ENCODE results near the gene MED25.

Gene MED25

DNA sequence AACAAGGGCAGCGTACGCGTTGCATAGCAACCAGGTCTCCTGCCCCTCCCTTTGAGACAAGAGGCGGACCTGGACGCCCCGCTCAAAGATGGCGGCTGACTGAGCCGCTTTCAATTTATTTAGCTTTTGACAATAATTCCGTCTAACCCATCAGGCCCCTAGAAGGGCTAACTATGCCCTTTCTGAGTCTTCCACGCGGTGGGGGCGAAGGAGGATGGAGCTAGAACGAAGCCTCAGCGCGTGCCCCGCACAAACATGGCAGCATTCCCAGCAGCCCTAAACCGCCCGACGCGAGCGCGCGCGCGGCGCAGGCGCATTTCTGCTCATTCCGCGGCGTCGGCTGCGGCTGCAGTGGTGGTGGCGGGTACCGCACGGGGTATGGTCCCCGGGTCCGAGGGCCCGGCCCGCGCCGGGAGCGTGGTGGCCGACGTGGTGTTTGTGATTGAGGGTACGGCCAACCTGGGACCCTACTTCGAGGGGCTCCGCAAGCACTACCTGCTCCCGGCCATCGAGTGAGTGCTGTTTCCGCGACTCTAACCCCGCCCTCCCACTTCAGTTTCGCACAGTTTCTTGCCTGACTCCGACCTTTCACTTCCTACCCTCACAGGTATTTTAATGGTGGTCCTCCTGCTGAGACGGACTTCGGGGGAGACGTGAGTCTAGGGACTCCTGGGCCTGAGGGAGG is at the start of gene MED25:
MED25 (plus strand) TSS at position 326 of the 685 bp plus-strand sequence; CDS start at position 379, 53 bp downstream.
- no peaks in the 10 kb centered on the region for H3K27me3 ChIP-seq
- peaks cover 31% of the 10 kb centered on the region for H3K36me3 ChIP-seq
- peak within 1 kb of the TSS; percentile 88 for H3K4me3 ChIP-seq
- H3K9me3 ChIP-seq, result no peaks in the 10 kb centered on the region
- H3K4me2 ChIP-seq, result peak within 1 kb of the TSS; percentile 98
- TF ChIP-seq Cebpa-rat (IDR thresholded peaks at IDR 0.05), result no peak
- H3K9ac ChIP-seq, result peak within 1 kb of the TSS; percentile 89
- peak within 1 kb of the TSS; percentile 88 for H3K27ac ChIP-seq
- peaks cover 32% of the 10 kb centered on the region for H3K4me1 ChIP-seq
- peaks cover 30% of the 10 kb centered on the region for H4K20me1 ChIP-seq

DNA sequence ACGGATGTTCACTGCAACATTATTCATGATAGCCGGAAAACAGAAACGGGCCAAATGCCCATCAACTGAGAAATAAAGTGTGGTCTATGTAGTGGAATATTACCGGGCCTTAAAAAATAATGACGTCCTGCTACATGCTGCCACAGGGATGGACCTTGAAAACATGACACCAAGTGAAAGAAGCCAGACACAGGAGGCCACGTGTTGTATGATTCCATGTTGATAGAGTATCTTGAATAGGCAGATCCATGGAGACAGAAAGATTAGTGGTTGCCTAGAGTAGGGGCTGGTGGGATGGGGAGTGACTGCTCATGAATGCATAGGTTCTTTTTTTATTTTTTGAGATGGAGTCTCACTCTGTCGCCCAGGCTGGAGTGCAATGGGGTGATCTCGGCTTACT is 47.6 kb upstream of the MED25 start:
- H3K4me1 ChIP-seq, result peaks cover 21% of the 10 kb centered on the region
- no peak overlapping the region for H3K9ac ChIP-seq
- no peak overlapping the region for H3K27ac ChIP-seq
- H3K4me3 ChIP-seq, result no peak overlapping the region
- no peaks in the 10 kb centered on the region for H3K9me3 ChIP-seq
- TF ChIP-seq Cebpa-rat (IDR thresholded peaks at IDR 0.05), result no peak
- H4K20me1 ChIP-seq, result peaks cover 57% of the 10 kb centered on the region
- H3K4me2 ChIP-seq, result no peak overlapping the region
- peaks cover 50% of the 10 kb centered on the region for H3K36me3 ChIP-seq
- no peaks in the 10 kb centered on the region for H3K27me3 ChIP-seq

DNA sequence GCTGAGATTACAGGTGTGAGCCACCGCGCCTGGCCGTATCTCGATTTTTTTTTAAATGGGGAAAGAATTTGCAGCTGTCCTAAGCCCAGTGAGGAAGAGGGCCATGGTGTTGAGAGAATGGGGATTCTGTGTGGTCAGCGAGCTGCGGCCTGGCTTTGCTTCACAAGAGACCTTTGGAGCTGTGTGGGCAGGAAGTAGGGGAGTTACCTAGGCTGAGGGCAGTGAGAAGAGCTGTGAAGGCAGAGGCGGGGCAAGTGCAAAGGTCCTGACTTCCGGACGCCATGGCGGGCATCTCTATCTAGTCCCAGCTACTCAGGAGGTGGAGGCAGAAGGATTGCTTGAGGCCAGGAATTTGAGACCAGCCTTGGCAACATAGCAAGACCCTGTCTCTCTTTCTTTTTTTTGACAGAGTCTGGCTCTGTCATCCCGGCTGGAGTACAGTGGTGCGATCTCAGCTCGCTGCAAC is 46.4 kb upstream of the MED25 start:
- Histone ChIP-seq H3K4me1 (peaks cover 14% of the 10 kb centered on the region), H3K27ac (no peak overlapping the region), H3K4me2 (no peak overlapping the region), H3K27me3 (no peaks in the 10 kb centered on the region), H4K20me1 (peaks cover 68% of the 10 kb centered on the region), H3K9me3 (no peaks in the 10 kb centered on the region), H3K4me3 (no peak overlapping the region), H3K36me3 (peaks cover 62% of the 10 kb centered on the region), H3K9ac (no peak overlapping the region; the same call in 1 of the 2 replicates)
- TF ChIP-seq Cebpa-rat (IDR thresholded peaks at IDR 0.05), result no peak

DNA sequence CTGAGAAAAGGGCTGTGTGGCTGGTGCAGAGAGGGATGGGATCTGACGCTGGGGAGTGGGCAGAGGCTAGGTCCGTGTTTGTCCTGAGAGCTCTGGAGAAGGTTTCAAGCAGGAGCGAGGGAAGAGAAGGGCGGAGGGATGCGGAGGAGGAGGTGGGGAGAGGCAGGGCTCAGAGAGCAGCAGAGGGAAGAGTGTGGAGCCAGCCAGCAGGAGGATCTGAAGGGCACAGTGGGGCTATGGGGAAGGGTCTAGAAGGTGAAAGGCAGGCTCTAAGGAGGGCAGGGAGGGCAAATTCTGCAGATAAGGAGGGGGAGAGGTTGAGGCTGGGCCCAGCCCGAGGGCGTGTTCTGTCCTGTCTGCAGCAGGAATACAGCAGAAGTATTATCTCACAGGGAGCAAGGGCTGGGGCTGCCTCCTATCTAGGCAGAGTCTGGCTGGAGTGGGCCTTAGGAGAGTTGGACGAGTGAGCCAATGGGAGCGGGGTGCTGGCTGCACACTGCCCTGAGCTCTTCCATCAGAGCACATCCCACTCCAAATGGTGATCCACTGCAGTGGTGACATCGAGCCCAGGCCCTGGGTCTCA is 45.1 kb upstream of the MED25 start:
- Histone ChIP-seq H3K27ac (no peak overlapping the region), H3K9me3 (no peaks in the 10 kb centered on the region), H4K20me1 (peaks cover 61% of the 10 kb centered on the region), H3K27me3 (no peaks in the 10 kb centered on the region), H3K4me1 (peaks cover 8% of the 10 kb centered on the region), H3K4me2 (no peak overlapping the region), H3K36me3 (peaks cover 62% of the 10 kb centered on the region), H3K9ac (no peak overlapping the region), H3K4me3 (no peak overlapping the region)
- TF ChIP-seq Cebpa-rat (IDR thresholded peaks at IDR 0.05), result no peak

DNA sequence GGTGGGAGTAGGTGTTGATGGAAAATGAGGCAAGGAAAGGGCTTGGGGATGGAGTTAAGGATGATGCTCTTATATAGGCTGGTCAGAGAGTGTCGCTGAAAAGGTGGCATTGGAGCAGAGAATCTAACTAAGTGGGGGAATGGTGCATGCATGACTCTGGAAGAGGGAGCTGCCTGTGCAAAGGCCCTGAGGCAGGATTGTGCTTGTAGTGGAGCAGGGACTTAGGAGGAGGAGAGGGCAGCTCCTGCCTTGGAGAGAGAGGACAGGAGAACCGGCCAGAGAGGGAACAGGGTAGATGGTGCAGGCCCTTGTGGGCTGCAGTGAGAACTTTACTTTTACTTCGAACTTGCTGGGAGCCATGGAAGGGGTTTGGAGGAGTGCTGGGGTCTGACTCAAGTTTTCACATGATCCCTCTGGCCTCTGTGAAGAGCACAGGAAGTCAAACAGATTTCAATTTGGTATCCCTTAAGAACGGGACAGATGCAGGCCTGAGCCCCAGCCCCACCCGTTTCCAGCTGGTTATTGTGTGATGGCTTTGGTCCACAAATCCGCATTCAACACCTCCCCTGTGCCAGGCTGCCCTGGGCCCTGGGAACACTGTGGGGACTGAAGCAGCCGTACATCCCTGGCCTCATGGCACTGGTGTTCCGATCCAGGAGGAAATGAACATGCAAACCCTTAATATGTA is 44.3 kb upstream of the MED25 start:
- Histone ChIP-seq H3K36me3 (peaks cover 62% of the 10 kb centered on the region), H3K9ac (no peak overlapping the region), H4K20me1 (peaks cover 54% of the 10 kb centered on the region), H3K9me3 (no peaks in the 10 kb centered on the region), H3K4me3 (no peak overlapping the region), H3K27ac (no peak overlapping the region), H3K4me2 (no peak overlapping the region), H3K4me1 (no peaks in the 10 kb centered on the region), H3K27me3 (no peaks in the 10 kb centered on the region)
- no peak for TF ChIP-seq Cebpa-rat (IDR thresholded peaks at IDR 0.05)

DNA sequence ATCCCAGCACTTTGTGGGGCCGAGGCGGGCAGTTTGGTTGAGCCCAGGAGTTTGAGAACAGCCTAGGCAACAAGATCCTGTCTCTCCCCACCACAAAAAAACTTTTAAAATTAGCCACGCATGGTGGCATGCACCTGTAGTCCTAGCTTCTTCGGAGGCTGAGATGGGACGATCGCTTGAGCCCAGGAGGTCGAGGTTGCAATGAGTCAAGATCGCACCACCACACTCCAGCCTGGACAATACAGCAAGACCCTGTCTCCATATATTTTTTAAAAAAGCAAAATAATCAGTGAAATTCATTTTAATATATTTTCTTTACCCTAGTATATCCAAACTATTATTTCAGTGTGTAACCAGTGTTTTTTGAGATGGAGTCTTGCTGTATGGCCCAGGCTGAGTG is 43.1 kb upstream of the MED25 start:
- H4K20me1 ChIP-seq, result peaks cover 51% of the 10 kb centered on the region
- H3K4me2 ChIP-seq, result no peak overlapping the region
- H3K4me1 ChIP-seq, result peaks cover 5% of the 10 kb centered on the region; the same call in 1 of the 2 replicates
- H3K9me3 ChIP-seq, result no peaks in the 10 kb centered on the region
- no peaks in the 10 kb centered on the region for H3K27me3 ChIP-seq
- H3K36me3 ChIP-seq, result peaks cover 53% of the 10 kb centered on the region
- H3K4me3 ChIP-seq, result no peak overlapping the region
- H3K27ac ChIP-seq, result no peak overlapping the region
- no peak for TF ChIP-seq Cebpa-rat (IDR thresholded peaks at IDR 0.05)
- no peak overlapping the region for H3K9ac ChIP-seq

DNA sequence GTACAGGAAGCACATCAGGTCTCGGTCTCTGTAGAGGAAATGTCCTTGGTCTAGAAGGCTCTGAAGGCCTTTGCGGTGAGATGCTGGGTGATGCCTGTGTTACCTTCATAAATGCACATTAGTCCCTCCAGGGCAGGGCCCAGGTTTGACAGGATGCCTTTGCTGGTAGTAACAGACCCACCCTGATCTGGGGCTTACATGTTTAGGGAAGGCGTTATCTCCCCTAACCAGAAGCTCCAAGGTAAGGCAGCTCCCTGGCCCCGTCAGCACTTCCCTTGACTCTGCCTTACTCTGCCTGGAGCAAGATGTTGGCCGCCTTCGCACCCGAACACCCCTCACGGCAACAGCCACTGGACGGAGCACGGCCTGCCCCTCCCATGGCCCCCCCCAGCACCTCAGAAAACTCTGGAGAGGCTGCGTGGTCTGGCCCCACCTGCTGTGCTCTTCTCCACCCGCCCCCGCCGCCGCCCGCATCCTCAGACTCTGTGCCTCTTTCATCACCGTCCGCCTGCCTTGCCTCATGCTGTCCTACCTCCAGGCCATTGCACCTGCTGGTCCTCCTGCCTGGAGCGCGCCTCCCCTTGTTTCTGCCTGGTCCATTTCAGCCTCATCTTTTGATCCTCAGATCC is 42.2 kb upstream of the MED25 start:
- H3K36me3 ChIP-seq, result peaks cover 48% of the 10 kb centered on the region
- peaks cover 9% of the 10 kb centered on the region; the same call in 1 of the 2 replicates for H3K4me1 ChIP-seq
- peak overlapping the region; percentile 29; the same call in 1 of the 2 replicates for H3K9ac ChIP-seq
- TF ChIP-seq Cebpa-rat (IDR thresholded peaks at IDR 0.05), result no peak
- H3K9me3 ChIP-seq, result no peaks in the 10 kb centered on the region
- peaks cover 55% of the 10 kb centered on the region for H4K20me1 ChIP-seq
- no peak overlapping the region for H3K4me2 ChIP-seq
- H3K4me3 ChIP-seq, result no peak overlapping the region
- no peak overlapping the region for H3K27ac ChIP-seq
- H3K27me3 ChIP-seq, result no peaks in the 10 kb centered on the region

DNA sequence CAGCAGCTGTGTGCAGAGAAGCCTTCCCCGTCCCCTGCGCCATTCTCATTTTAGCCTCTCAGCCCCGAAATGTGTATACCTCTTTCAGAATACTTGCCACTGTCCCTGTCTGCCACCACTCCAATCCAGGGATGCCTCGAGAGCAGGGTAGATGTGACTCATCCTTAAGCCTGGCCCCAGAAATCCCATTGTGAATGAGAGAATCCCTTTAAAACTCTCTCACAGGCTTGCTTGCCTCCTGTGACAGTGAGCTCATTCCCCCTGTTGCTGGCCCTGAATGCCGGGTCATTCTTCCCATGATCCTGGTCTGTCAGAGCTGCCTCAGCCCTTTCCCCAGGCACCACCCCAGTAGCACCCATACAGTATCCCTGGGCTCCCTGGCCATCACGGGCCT is 41.7 kb upstream of the MED25 start:
- H3K9me3 ChIP-seq, result no peaks in the 10 kb centered on the region
- H3K36me3 ChIP-seq, result peaks cover 51% of the 10 kb centered on the region
- no peaks in the 10 kb centered on the region for H3K27me3 ChIP-seq
- H4K20me1 ChIP-seq, result peaks cover 60% of the 10 kb centered on the region
- TF ChIP-seq Cebpa-rat (IDR thresholded peaks at IDR 0.05), result no peak
- no peak overlapping the region for H3K4me2 ChIP-seq
- no peak overlapping the region for H3K9ac ChIP-seq
- H3K4me1 ChIP-seq, result peaks cover 9% of the 10 kb centered on the region; the same call in 1 of the 2 replicates
- H3K27ac ChIP-seq, result no peak overlapping the region
- no peak overlapping the region for H3K4me3 ChIP-seq

DNA sequence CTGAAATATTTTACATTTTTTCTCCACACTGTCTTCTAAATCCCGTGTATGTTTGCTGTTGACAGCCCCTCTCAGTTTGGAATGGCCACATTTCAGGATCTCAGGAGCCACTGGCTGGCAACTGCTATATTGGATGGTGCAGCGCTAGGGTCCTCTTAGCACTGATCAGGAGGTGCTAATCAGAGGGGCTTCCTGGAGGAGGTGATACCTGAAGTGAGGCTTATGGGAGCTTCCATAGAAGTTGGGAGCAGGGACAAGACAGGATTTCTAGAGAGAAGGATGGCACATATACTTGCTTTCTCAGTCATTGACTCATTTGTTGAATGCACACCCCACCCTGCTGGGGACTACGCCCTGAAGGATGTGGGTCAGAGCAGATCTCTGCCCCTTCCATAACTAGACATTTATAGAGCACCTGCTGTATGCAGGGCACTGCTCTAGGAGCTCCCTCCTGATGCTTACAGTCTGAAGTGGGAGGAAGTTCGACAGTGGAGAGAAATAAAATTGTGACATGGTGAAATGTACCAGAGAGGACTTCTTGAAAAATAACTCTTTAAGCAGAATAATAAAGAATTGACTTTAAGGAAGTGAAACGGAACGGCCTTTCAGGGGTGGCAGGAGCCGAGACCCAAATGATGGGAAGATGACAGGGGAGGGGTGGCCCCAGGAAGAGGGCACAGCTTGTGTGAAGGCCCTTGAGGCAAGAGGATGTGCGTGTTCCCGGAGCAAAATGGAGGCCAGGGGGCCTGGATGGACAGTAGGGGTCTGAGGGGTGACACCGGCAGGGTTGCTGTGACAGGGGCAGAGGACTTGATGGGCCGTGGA is 38.1 kb upstream of the MED25 start:
- no peak overlapping the region for H3K4me2 ChIP-seq
- peaks cover 9% of the 10 kb centered on the region; the same call in 1 of the 2 replicates for H3K4me1 ChIP-seq
- H3K4me3 ChIP-seq, result no peak overlapping the region
- H3K9ac ChIP-seq, result no peak overlapping the region
- H3K27me3 ChIP-seq, result no peaks in the 10 kb centered on the region
- H4K20me1 ChIP-seq, result peaks cover 38% of the 10 kb centered on the region; the same call in 1 of the 2 replicates
- TF ChIP-seq Cebpa-rat (IDR thresholded peaks at IDR 0.05), result no peak
- no peak overlapping the region for H3K27ac ChIP-seq
- H3K36me3 ChIP-seq, result peaks cover 56% of the 10 kb centered on the region
- H3K9me3 ChIP-seq, result no peaks in the 10 kb centered on the region

All from BLaER1 (cell line).